B cell (primary cell): ENCODE data around the gene PLPPR1. TPM values are rescaled to one million over a fixed set of nuclear protein-coding genes. Genes with fewer than 3 reads are reported as not detected.

Source experiments
- ATAC-seq: fragments of 200-7000 bp; cut with Tn5 transposase; one replicate; pipeline ENCODE4 v1.10.0; 2021; ENCODE audit warnings: low read depth, mild to moderate bottlenecking, moderate number of reproducible peaks, moderate library complexity
- CTCF ChIA-PET: fragments of 350-600 bp; sonication (Branson Sonifier 250); formaldehyde crosslinking; loops from one replicate; lab custom pipeline; 2021; ENCODE audit warnings: antibody characterized with exemption, inconsistent platforms; lab: Charles Lee
- POLR2A ChIA-PET: fragments of 350-600 bp; sonication (Branson Sonifier 250); formaldehyde crosslinking; loops from one replicate; lab custom pipeline; 2021; ENCODE audit warnings: antibody characterized with exemption; lab: Charles Lee
- DNase-seq: peaks from one replicate; pipeline ENCODE4 v3.0.0; 2013
- H2AFZ ChIP-seq: 2 replicates; pipeline ENCODE4 v1.6.1; 2012; ENCODE audit warnings: mild to moderate bottlenecking, low read depth, low read length; ENCODE audit not compliant: insufficient read depth, poor library complexity, severe bottlenecking
- H3K27ac ChIP-seq, 2 donors: 1 replicate in 1 of 2; 2 replicates in 1 of 2; pipeline ENCODE4 v1.5.1; 2012 to 2013; ENCODE audit warnings: low read length in 2 of 2, mild to moderate bottlenecking in 2 of 2, moderate library complexity in 1 of 2
- H3K27me3 ChIP-seq, 4 experiments: fragments of 200-600 bp in 1 of 4; sonication (generic) in 1 of 4; replicated peaks in 1 of 4; 1 replicate in 2 of 4; 2 replicates in 2 of 4; pipeline versions ENCODE4 v1.6.1 to v1.7.0; 2013 to 2016; ENCODE audit warnings: low read length in 3 of 4, mild to moderate bottlenecking in 2 of 4, mixed read lengths in 1 of 4, moderate library complexity in 1 of 4; ENCODE audit not compliant: insufficient read depth in 4 of 4, control insufficient read depth in 3 of 4; ENCODE audit errors: control extremely low read depth in 1 of 4
- H3K36me3 ChIP-seq, 2 experiments: replicated peaks in 1 of 2; 1 replicate in 1 of 2; 2 replicates in 1 of 2; pipeline versions ENCODE4 v1.6.1 to v1.7.1; 2013; ENCODE audit warnings: low read length in 1 of 2; ENCODE audit not compliant: insufficient read depth in 2 of 2, control insufficient read depth in 1 of 2; ENCODE audit errors: control extremely low read depth in 1 of 2, extremely low read depth in 1 of 2
- H3K4me1 ChIP-seq, 2 donors: fragments of 200-600 bp in 1 of 2; sonication (generic) in 1 of 2; 1 replicate in 1 of 2; 2 replicates in 1 of 2; pipeline versions ENCODE4 v1.5.1 to v1.6.1; 2013 to 2017; ENCODE audit warnings: low read length in 2 of 2; ENCODE audit not compliant: control insufficient read depth in 2 of 2, insufficient read depth in 2 of 2
- H3K4me2 ChIP-seq: replicated peaks from 2 replicates; pipeline ENCODE3; 2012; ENCODE audit warnings: mild to moderate bottlenecking, low read depth, low read length; ENCODE audit not compliant: poor library complexity, severe bottlenecking
- H3K4me3 ChIP-seq, 5 experiments: fragments of 200-600 bp in 1 of 5; sonication (generic) in 1 of 5; 1 replicate in 3 of 5; 2 replicates in 2 of 5; pipeline versions ENCODE4 v1.5.1 to v1.7.0; 2011 to 2016; ENCODE audit warnings: low read length in 4 of 5, mild to moderate bottlenecking in 4 of 5, low read depth in 2 of 5, control low read depth in 1 of 5, moderate library complexity in 1 of 5; ENCODE audit not compliant: insufficient read depth in 1 of 5; ENCODE audit errors: control extremely low read depth in 1 of 5, extremely low read depth in 1 of 5
- H3K79me2 ChIP-seq: fragments of 200-600 bp; sonication (generic); one replicate; pipeline ENCODE4 v1.6.0; 2016; ENCODE audit warnings: low read length; ENCODE audit not compliant: control insufficient read depth, insufficient read depth
- H3K9ac ChIP-seq: fragments of 200-600 bp; sonication (generic); 2 replicates; pipeline ENCODE4 v1.6.1; 2017; ENCODE audit warnings: mild to moderate bottlenecking, low read length, moderate library complexity
- H3K9me3 ChIP-seq, 3 donors: one replicate each; pipeline versions ENCODE4 v1.6.1 to v1.7.1; 2013; ENCODE audit warnings: low read length in 2 of 3; ENCODE audit not compliant: control insufficient read depth in 2 of 3, insufficient read depth in 1 of 3; ENCODE audit errors: control extremely low read depth in 1 of 3
- H4K20me1 ChIP-seq: 2 replicates; pipeline ENCODE4 v1.6.0; 2012; ENCODE audit warnings: mild to moderate bottlenecking, low read length; ENCODE audit not compliant: insufficient read depth, control insufficient read depth, poor library complexity, severe bottlenecking
- H3K27ac Mint-ChIP-seq: one replicate; pipeline ENCODE4 v1.8.0; 2021; ENCODE audit warnings: mixed read lengths
- H3K27me3 Mint-ChIP-seq: one replicate; pipeline ENCODE4 v1.8.0; 2021; ENCODE audit warnings: mixed read lengths
- H3K4me1 Mint-ChIP-seq: one replicate; pipeline ENCODE4 v1.8.0; 2021; ENCODE audit warnings: mixed read lengths
- H3K4me3 Mint-ChIP-seq: one replicate; pipeline ENCODE4 v1.8.0; 2021; ENCODE audit warnings: mixed read lengths
- H3K9me3 Mint-ChIP-seq: one replicate; pipeline ENCODE4 v1.8.0; 2022; ENCODE audit warnings: mixed read lengths; ENCODE audit not compliant: insufficient read depth
- EZH2 ChIP-seq: IDR thresholded peaks from 2 replicates; pipeline ENCODE4 v1.6.1; 2012; ENCODE audit warnings: borderline replicate concordance, low read depth, mild to moderate bottlenecking, moderate library complexity, low read length; ENCODE audit not compliant: insufficient read depth, poor library complexity, severe bottlenecking
- WGBS: methylation state at CpG from one replicate; pipeline ENCODE4 v1.1.5; 2013; ENCODE audit warnings: missing lambda C conversion rate; ENCODE audit not compliant: insufficient coverage; 5-methylcytosine and 5-hydroxymethylcytosine counted together
- intact Hi-C: fragments of 100-400 bp; cut with micrococcal nuclease; formaldehyde crosslinking; loops from one replicate; pipeline ENCODE4 v1.10.0; 2022
- polyA plus RNA-seq: library from polyadenylated mRNA; depleted of rRNA; stranded (reverse); fragments of >200 nt; gene quantifications from 2 replicates; pipeline ENCODE4 v1.2.3, GENCODE V29; 2012
- total RNA-seq, 2 donors: library from RNA; stranded (reverse); fragments of 120-200 nt in 1 of 2; gene quantifications; 1 replicate in 1 of 2; 2 replicates in 1 of 2; pipeline versions ENCODE4 v1.2.3 to v1.2.4, GENCODE V29; 2013 to 2022
- TF ChIP-seq, protein P1 (sequence below): fragments of 200-600 bp; IDR thresholded peaks from one replicate; pipeline ENCODE4 v1.8.0; 2022; ENCODE audit warnings: antibody characterized with exemption, mild to moderate bottlenecking

The PLPPR1 gene
- total and polyA plus RNA-seq, 2 donors (not counting 1 experiment from before 2014, with no cell fraction given) = not detected

- POLR2A ChIA-PET = no interaction called here
- no peaks in the 10 kb centered on the region for H3K9me3 ChIP-seq
- no peaks in the 10 kb centered on the region for H3K27me3 ChIP-seq
- no peak overlapping the region for H2AFZ ChIP-seq
- no peak overlapping the region for H3K4me3 ChIP-seq
- H3K27ac ChIP-seq = no peak overlapping the region
- H4K20me1 ChIP-seq = no peaks in the 10 kb centered on the region
- ATAC-seq (no peak), DNase-seq (no peak)
- no peak overlapping the region for H3K27ac Mint-ChIP-seq
- no peaks in the 10 kb centered on the region for H3K4me1 Mint-ChIP-seq
- TF ChIP-seq, protein P1, sequence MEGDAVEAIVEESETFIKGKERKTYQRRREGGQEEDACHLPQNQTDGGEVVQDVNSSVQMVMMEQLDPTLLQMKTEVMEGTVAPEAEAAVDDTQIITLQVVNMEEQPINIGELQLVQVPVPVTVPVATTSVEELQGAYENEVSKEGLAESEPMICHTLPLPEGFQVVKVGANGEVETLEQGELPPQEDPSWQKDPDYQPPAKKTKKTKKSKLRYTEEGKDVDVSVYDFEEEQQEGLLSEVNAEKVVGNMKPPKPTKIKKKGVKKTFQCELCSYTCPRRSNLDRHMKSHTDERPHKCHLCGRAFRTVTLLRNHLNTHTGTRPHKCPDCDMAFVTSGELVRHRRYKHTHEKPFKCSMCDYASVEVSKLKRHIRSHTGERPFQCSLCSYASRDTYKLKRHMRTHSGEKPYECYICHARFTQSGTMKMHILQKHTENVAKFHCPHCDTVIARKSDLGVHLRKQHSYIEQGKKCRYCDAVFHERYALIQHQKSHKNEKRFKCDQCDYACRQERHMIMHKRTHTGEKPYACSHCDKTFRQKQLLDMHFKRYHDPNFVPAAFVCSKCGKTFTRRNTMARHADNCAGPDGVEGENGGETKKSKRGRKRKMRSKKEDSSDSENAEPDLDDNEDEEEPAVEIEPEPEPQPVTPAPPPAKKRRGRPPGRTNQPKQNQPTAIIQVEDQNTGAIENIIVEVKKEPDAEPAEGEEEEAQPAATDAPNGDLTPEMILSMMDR = no peak
- TF ChIP-seq EZH2 = no peak
- H3K27me3 Mint-ChIP-seq = no peaks in the 10 kb centered on the region
- H3K79me2 ChIP-seq = no peaks in the 10 kb centered on the region
- no peak overlapping the region for H3K4me3 Mint-ChIP-seq
- H3K4me2 ChIP-seq = no peak overlapping the region
- no peak overlapping the region for H3K9ac ChIP-seq
- CTCF ChIA-PET = no interaction called here
- WGBS = 77% methylated on average over 1 of the region's 2 CpGs
- no peaks in the 10 kb centered on the region for H3K9me3 Mint-ChIP-seq
- no peaks in the 10 kb centered on the region for H3K4me1 ChIP-seq
- no peaks in the 10 kb centered on the region for H3K36me3 ChIP-seq
- intact Hi-C loops = no loop called here
Measured at GRCh38 chr9:101184813-101185278, 156.3 kb downstream of the PLPPR1 start.

DNA sequence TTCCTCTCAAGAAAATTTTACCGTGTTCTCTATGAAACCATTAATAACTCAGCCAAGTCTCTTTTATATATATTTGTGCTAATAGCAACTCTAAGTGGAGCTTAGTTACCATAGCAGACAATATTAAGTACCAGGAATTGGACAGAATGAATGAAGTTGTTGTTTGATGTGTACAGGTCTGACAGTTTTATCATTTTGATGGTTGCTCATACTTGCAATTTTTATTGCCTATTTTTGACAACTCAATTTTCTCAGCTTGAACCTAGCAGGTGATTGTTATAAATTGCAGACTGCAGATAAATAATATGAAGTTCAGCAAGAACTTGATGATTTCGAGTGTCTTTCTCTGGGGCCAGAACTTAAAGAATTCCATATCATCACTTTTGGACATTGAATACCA lies 163.2 kb downstream of the PLPPR1 start:
- Histone ChIP-seq H3K4me2 (no peak overlapping the region), H3K27me3 (peaks cover 0 to 2% (median 0%) of the 10 kb centered on the region in 4 experiments), H3K27ac (no peak overlapping the region), H3K79me2 (no peaks in the 10 kb centered on the region), H3K4me1 (no peaks in the 10 kb centered on the region), H3K36me3 (no peaks in the 10 kb centered on the region), H3K9me3 (no peaks in the 10 kb centered on the region), H2AFZ (no peak overlapping the region), H3K4me3 (no peak overlapping the region), H3K9ac (no peak overlapping the region), H4K20me1 (no peaks in the 10 kb centered on the region)
- ATAC-seq = no peak
- ChIA-PET CTCF (no interaction called here), POLR2A (no interaction called here)
- Mint-ChIP-seq H3K4me1 (no peaks in the 10 kb centered on the region), H3K9me3 (no peaks in the 10 kb centered on the region), H3K4me3 (no peak overlapping the region), H3K27me3 (peaks cover 4% of the 10 kb centered on the region), H3K27ac (no peak overlapping the region)
- TF ChIP-seq, protein P1 = no peak
- no peak for TF ChIP-seq EZH2
- intact Hi-C loops = no loop called here
- DNase-seq = no peak
- no CpG with 5 or more reads among the region's 2 CpGs for WGBS
